Peyer's patch (tissue), 4 donors: Measurements from ENCODE around the gene ESRRG.

Experiments used
- POLR2A ChIP-seq, 2 donors: fragments of 450-650 bp; IDR thresholded peaks; one replicate each; pipeline ENCODE4 v1.5.1; 2017; ENCODE audit warnings: antibody characterized with exemption in 2 of 2, mild to moderate bottlenecking in 2 of 2, moderate library complexity in 2 of 2
- TF ChIP-seq, protein P1 (sequence below), 6 experiments: fragments of 450-650 bp in 4 of 6; fragments of 200-600 bp in 2 of 6; sonication (generic) in 1 of 6; IDR thresholded peaks; one replicate each; pipeline ENCODE4 v1.5.1; 2017 to 2019; ENCODE audit warnings: antibody characterized with exemption in 6 of 6, mild to moderate bottlenecking in 3 of 6, moderate library complexity in 1 of 6

DNA sequence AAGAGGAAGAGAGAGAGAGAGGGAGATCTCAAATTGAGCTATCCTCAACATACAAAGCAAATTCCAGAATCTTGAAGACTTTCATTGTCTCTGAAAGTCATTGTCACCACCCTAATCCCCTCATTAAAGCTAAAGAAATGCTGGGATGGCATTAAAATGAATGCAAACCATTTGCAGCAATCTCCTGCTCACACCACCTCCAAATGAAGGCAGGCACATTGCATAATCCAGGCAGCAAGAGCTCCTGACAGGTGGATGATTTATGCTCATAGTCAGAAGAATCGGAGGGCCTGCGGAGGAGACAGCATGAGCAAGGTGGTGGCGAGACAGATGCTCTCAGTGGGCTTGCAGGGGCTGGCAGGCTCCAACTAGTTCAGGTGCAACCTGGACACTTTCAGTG is 90.2 kb downstream of the ESRRG start:
- TF ChIP-seq, protein P1, sequence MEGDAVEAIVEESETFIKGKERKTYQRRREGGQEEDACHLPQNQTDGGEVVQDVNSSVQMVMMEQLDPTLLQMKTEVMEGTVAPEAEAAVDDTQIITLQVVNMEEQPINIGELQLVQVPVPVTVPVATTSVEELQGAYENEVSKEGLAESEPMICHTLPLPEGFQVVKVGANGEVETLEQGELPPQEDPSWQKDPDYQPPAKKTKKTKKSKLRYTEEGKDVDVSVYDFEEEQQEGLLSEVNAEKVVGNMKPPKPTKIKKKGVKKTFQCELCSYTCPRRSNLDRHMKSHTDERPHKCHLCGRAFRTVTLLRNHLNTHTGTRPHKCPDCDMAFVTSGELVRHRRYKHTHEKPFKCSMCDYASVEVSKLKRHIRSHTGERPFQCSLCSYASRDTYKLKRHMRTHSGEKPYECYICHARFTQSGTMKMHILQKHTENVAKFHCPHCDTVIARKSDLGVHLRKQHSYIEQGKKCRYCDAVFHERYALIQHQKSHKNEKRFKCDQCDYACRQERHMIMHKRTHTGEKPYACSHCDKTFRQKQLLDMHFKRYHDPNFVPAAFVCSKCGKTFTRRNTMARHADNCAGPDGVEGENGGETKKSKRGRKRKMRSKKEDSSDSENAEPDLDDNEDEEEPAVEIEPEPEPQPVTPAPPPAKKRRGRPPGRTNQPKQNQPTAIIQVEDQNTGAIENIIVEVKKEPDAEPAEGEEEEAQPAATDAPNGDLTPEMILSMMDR (IDR thresholded peaks at IDR 0.05): no peak
- TF ChIP-seq POLR2A (IDR thresholded peaks at IDR 0.05): no peak
